ENCODE data around the gene VSTM2B. TPM values are rescaled to one million over a fixed set of nuclear protein-coding genes. Genes with fewer than 3 reads are reported as not detected.

Gene VSTM2B
- total RNA-seq, 1 donor from 2014 or later = 0.18 TPM

- Mint-ChIP-seq H3K4me1 (ENCODE audit: unreplicated experiment) (no peaks in the 10 kb centered on the region), H3K27me3 (ENCODE audit: unreplicated experiment) (peaks cover 4% of the 10 kb centered on the region), H3K27ac (ENCODE audit: unreplicated experiment) (no peak overlapping the region), H3K9me3 (ENCODE audit: unreplicated experiment) (no peaks in the 10 kb centered on the region), H3K4me3 (ENCODE audit: unreplicated experiment) (no peak overlapping the region), H3K36me3 (ENCODE audit: low read depth, unreplicated experiment) (no peaks in the 10 kb centered on the region)
- DNase-seq (ENCODE audit: low spot score) = no peak
- TF ChIP-seq, protein P1, sequence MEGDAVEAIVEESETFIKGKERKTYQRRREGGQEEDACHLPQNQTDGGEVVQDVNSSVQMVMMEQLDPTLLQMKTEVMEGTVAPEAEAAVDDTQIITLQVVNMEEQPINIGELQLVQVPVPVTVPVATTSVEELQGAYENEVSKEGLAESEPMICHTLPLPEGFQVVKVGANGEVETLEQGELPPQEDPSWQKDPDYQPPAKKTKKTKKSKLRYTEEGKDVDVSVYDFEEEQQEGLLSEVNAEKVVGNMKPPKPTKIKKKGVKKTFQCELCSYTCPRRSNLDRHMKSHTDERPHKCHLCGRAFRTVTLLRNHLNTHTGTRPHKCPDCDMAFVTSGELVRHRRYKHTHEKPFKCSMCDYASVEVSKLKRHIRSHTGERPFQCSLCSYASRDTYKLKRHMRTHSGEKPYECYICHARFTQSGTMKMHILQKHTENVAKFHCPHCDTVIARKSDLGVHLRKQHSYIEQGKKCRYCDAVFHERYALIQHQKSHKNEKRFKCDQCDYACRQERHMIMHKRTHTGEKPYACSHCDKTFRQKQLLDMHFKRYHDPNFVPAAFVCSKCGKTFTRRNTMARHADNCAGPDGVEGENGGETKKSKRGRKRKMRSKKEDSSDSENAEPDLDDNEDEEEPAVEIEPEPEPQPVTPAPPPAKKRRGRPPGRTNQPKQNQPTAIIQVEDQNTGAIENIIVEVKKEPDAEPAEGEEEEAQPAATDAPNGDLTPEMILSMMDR (IDR thresholded peaks at IDR 0.05; ENCODE audit: unreplicated experiment) = no peak
Observed at GRCh38 chr19:29515233-29515619, 10.6 kb upstream of the VSTM2B start.

DNA sequence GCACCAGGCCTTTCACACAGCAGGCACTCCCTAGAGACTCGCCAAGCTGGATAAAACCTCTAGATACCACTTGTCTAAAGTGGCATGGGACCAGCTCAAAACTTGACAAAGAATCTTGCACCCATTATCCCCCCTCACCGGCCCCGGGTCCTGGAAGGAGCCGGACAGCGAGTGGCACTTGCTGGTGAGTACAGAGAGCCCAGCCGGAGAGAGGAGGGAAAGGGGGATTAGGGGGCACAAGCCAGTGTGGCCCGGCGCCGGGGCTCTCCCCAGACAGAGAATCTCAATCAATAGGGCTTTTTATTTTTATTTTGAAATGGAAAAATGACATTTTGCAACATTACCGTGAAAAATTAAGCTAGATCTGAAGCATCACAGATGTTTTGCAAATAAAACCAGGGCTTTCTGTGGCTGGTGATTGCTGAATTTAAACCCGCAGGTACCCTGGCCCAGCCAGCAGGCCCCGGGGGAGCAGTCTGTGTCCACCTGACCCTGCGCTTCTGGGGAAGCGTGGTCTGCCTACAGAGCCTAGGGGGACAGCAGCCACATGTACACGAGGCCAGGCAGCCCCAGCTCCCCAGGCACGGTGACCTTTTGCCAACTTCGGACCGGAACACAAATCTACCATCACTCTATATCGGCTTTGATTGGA lies 10.0 kb upstream of the VSTM2B start:
- no peaks in the 10 kb centered on the region for H3K4me1 Mint-ChIP-seq (ENCODE audit: unreplicated experiment)
- peaks cover 4% of the 10 kb centered on the region for H3K27me3 Mint-ChIP-seq (ENCODE audit: unreplicated experiment)
- DNase-seq (ENCODE audit: low spot score) = no peak
- H3K36me3 Mint-ChIP-seq (ENCODE audit: low read depth, unreplicated experiment) = no peaks in the 10 kb centered on the region
- no peak overlapping the region for H3K4me3 Mint-ChIP-seq (ENCODE audit: unreplicated experiment)
- TF ChIP-seq, protein P1 (IDR thresholded peaks at IDR 0.05; ENCODE audit: unreplicated experiment) = no peak
- no peak overlapping the region for H3K27ac Mint-ChIP-seq (ENCODE audit: unreplicated experiment)
- H3K9me3 Mint-ChIP-seq (ENCODE audit: unreplicated experiment) = no peaks in the 10 kb centered on the region

DNA sequence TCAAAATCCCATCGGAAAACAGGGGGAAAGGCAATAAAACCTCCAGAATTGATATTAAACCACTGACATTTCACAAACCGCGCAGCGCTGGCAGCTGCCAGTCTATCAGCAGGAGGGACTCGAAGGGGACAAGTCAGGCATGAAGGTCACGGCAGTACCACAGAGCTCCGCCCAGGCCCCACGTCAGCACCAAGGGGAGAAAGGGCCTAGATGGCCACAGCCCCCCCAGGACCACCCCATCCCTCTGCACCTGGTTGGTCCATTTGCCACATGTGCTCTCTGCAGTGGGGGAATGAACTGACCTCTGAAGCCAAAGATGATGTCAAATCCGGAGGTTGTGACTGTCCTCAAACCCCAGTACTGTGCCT lies 9.5 kb upstream of the VSTM2B start:
- no peak for DNase-seq (ENCODE audit: low spot score)
- Mint-ChIP-seq H3K4me1 (ENCODE audit: unreplicated experiment) (no peaks in the 10 kb centered on the region), H3K4me3 (ENCODE audit: unreplicated experiment) (no peak overlapping the region), H3K9me3 (ENCODE audit: unreplicated experiment) (no peaks in the 10 kb centered on the region), H3K36me3 (ENCODE audit: low read depth, unreplicated experiment) (no peaks in the 10 kb centered on the region), H3K27ac (ENCODE audit: unreplicated experiment) (no peak overlapping the region), H3K27me3 (ENCODE audit: unreplicated experiment) (peaks cover 4% of the 10 kb centered on the region)
- TF ChIP-seq, protein P1 (IDR thresholded peaks at IDR 0.05; ENCODE audit: unreplicated experiment) = no peak

DNA sequence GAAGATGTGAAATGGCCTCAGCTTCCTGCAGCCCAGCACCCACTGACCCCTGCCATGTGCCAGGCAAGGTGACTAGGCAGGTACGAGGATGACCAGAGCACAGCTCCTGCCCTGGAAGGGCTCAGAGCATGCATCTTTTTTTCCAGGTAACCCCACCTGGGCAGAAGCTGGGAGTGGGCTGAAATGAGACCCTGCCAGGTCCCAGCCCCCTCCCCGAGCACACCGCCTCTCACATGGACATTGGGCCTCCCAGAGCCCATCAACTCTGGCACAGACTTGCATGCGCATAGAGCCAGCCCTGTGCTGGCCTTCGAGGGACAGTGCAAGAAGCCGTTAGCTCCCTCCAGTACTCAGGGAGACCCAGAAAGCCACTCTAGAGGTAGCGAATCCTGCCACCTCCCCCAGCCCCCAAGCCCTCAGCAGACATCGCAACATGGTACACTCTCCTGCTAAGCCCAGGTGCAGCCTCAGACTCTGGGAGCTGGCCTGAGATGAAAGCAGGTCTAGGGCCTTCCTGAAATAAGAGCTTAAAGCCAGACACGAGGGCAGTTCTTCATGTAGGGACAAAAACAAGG lies 8.9 kb upstream of the VSTM2B start:
- Mint-ChIP-seq H3K9me3 (ENCODE audit: unreplicated experiment) (no peaks in the 10 kb centered on the region), H3K27me3 (ENCODE audit: unreplicated experiment) (peaks cover 4% of the 10 kb centered on the region), H3K4me1 (ENCODE audit: unreplicated experiment) (no peaks in the 10 kb centered on the region), H3K36me3 (ENCODE audit: low read depth, unreplicated experiment) (no peaks in the 10 kb centered on the region), H3K27ac (ENCODE audit: unreplicated experiment) (no peak overlapping the region), H3K4me3 (ENCODE audit: unreplicated experiment) (no peak overlapping the region)
- TF ChIP-seq, protein P1 (IDR thresholded peaks at IDR 0.05; ENCODE audit: unreplicated experiment) = no peak
- DNase-seq (ENCODE audit: low spot score) = no peak

- H3K36me3 Mint-ChIP-seq (ENCODE audit: low read depth, unreplicated experiment) = no peaks in the 10 kb centered on the region
- no peaks in the 10 kb centered on the region for H3K4me1 Mint-ChIP-seq (ENCODE audit: unreplicated experiment)
- H3K27me3 Mint-ChIP-seq (ENCODE audit: unreplicated experiment) = peaks cover 4% of the 10 kb centered on the region
- no peak for DNase-seq (ENCODE audit: low spot score)
- H3K9me3 Mint-ChIP-seq (ENCODE audit: unreplicated experiment) = no peaks in the 10 kb centered on the region
- H3K27ac Mint-ChIP-seq (ENCODE audit: unreplicated experiment) = no peak overlapping the region
- H3K4me3 Mint-ChIP-seq (ENCODE audit: unreplicated experiment) = no peak overlapping the region
- TF ChIP-seq, protein P1 (IDR thresholded peaks at IDR 0.05; ENCODE audit: unreplicated experiment) = no peak
Observed at GRCh38 chr19:29517412-29517811, 8.4 kb upstream of the VSTM2B start.
